Measurements from ENCODE around the gene PCDHGB3. TPM values are rescaled to one million over a fixed set of nuclear protein-coding genes. Genes with fewer than 3 reads are reported as not detected.

Gene PCDHGB3
- total RNA-seq, 1 donor from 2014 or later: 2.1 TPM

GRCh38 chr5:141407790-141408505, 37.9 kb downstream of the PCDHGB3 start, which contains the start of gene PCDHGB6:
Gene PCDHGB6 (plus strand): TSS chr5:141408021. CDS start chr5:141408203, 182 bp downstream.

GRCh38 chr5:141412854-141413539, 43.0 kb downstream of the PCDHGB3 start, which contains the start of gene PCDHGA10:
Gene PCDHGA10 (plus strand): TSS chr5:141412987. CDS start chr5:141413176, 189 bp downstream.

GRCh38 chr5:141417494-141418172, 47.6 kb downstream of the PCDHGB3 start, which contains the start of gene PCDHGB7:
Gene PCDHGB7 (plus strand): TSS chr5:141417677. CDS start chr5:141417860, 183 bp downstream.

GRCh38 chr5:141420855-141421488, 50.9 kb downstream of the PCDHGB3 start, which contains the start of gene PCDHGA11:
Gene PCDHGA11 (plus strand): TSS chr5:141421051. CDS start chr5:141421228, 177 bp downstream.

Other genes with a start within 250 kb of the PCDHGB3 start
- gene PCDHB4, start 248.4 kb upstream of the PCDHGB3 start, total RNA-seq: under 0.01 and 0.21 TPM in 2 replicates
- gene PCDHB5, start 235.0 kb upstream of the PCDHGB3 start, total RNA-seq: 0.34 and 1.00 TPM in 2 replicates
- 0.21 TPM in 1 of 2 replicates, not detected in the other for gene PCDHB6, start 220.2 kb upstream of the PCDHGB3 start, total RNA-seq
- 0.07 TPM in 1 of 2 replicates, not detected in the other for gene PCDHB7, start 197.6 kb upstream of the PCDHGB3 start, total RNA-seq
- 0.57 TPM in 1 of 2 replicates, not detected in the other for gene PCDHB8, start 192.5 kb upstream of the PCDHGB3 start, total RNA-seq
- 0.07 TPM in 1 of 2 replicates, not detected in the other for gene PCDHB16, start 187.9 kb upstream of the PCDHGB3 start, total RNA-seq
- under 0.01 and 0.14 TPM in 2 replicates for gene PCDHB9, start 183.1 kb upstream of the PCDHGB3 start, total RNA-seq
- gene PCDHB10, start 177.9 kb upstream of the PCDHGB3 start, total RNA-seq: under 0.01 and 0.57 TPM in 2 replicates
- 0.34 and 0.85 TPM in 2 replicates for gene PCDHB11, start 170.6 kb upstream of the PCDHGB3 start, total RNA-seq
- under 0.01 and 0.28 TPM in 2 replicates for gene PCDHB12, start 161.5 kb upstream of the PCDHGB3 start, total RNA-seq
- gene PCDHB13, start 156.3 kb upstream of the PCDHGB3 start, total RNA-seq: under 0.01 and 0.64 TPM in 2 replicates
- 0.34 and 1.7 TPM in 2 replicates for gene PCDHB14, start 146.9 kb upstream of the PCDHGB3 start, total RNA-seq
- gene PCDHB15, start 124.8 kb upstream of the PCDHGB3 start, total RNA-seq: 0.34 and 0.50 TPM in 2 replicates
- gene SLC25A2, start 66.2 kb upstream of the PCDHGB3 start, total RNA-seq: 0.14 TPM in 1 of 2 replicates, not detected in the other
- 84.6 and 94.3 TPM in 2 replicates for gene TAF7, start 49.5 kb upstream of the PCDHGB3 start, total RNA-seq
- gene PCDHGA1, start 39.7 kb upstream of the PCDHGB3 start, total RNA-seq: under 0.01 and 0.43 TPM in 2 replicates
- 0.34 and 1.00 TPM in 2 replicates for gene PCDHGA2, start 31.5 kb upstream of the PCDHGB3 start, total RNA-seq
- under 0.01 and 0.36 TPM in 2 replicates for gene PCDHGA3, start 26.4 kb upstream of the PCDHGB3 start, total RNA-seq
- gene PCDHGB1, start 20.1 kb upstream of the PCDHGB3 start, total RNA-seq: 0.34 and 1.6 TPM in 2 replicates
- under 0.01 and 1.8 TPM in 2 replicates for gene PCDHGA4, start 15.2 kb upstream of the PCDHGB3 start, total RNA-seq
- under 0.01 and 1.7 TPM in 2 replicates for gene PCDHGB2, start 10.2 kb upstream of the PCDHGB3 start, total RNA-seq
- gene PCDHGA5, start 6.1 kb upstream of the PCDHGB3 start, total RNA-seq: under 0.01 and 0.64 TPM in 2 replicates
- gene PCDHGA6, start 3.6 kb downstream of the PCDHGB3 start, total RNA-seq: under 0.01 and 1.1 TPM in 2 replicates
- gene PCDHGA7, start 12.5 kb downstream of the PCDHGB3 start, total RNA-seq: under 0.01 and 1.8 TPM in 2 replicates
- 3.1 and 8.0 TPM in 2 replicates for gene PCDHGB4, start 17.5 kb downstream of the PCDHGB3 start, total RNA-seq
- 0.34 and 1.3 TPM in 2 replicates for gene PCDHGA8, start 22.4 kb downstream of the PCDHGB3 start, total RNA-seq
- gene PCDHGB5, start 27.7 kb downstream of the PCDHGB3 start, total RNA-seq: 4.8 and 14.0 TPM in 2 replicates
- gene PCDHGA9, start 32.5 kb downstream of the PCDHGB3 start, total RNA-seq: 0.34 and 3.8 TPM in 2 replicates
- 0.68 and 4.0 TPM in 2 replicates for gene PCDHGB6, start 37.8 kb downstream of the PCDHGB3 start, total RNA-seq
- 1.7 and 7.5 TPM in 2 replicates for gene PCDHGA10, start 42.7 kb downstream of the PCDHGB3 start, total RNA-seq
- gene PCDHGB7, start 47.4 kb downstream of the PCDHGB3 start, total RNA-seq: 1.4 and 9.3 TPM in 2 replicates
- 2.1 and 5.3 TPM in 2 replicates for gene PCDHGA11, start 50.8 kb downstream of the PCDHGB3 start, total RNA-seq
- 0.68 and 2.2 TPM in 2 replicates for gene PCDHGA12, start 60.3 kb downstream of the PCDHGB3 start, total RNA-seq
- 17.1 and 38.5 TPM in 2 replicates for gene PCDHGC3, start 105.7 kb downstream of the PCDHGB3 start, total RNA-seq
- 0.34 and 1.2 TPM in 2 replicates for gene PCDHGC4, start 114.8 kb downstream of the PCDHGB3 start, total RNA-seq
- 0.34 and 1.1 TPM in 2 replicates for gene PCDHGC5, start 118.8 kb downstream of the PCDHGB3 start, total RNA-seq
- 58.1 and 114 TPM in 2 replicates for gene DIAPH1, start 248.8 kb downstream of the PCDHGB3 start, total RNA-seq